Hematopoietic multipotent progenitor cell (in vitro differentiated cells): Measurements from ENCODE around the gene SMPX. TPM values are rescaled to one million over a fixed set of nuclear protein-coding genes. Genes with fewer than 3 reads are reported as not detected.
A peak's percentile ranks its signal among the peaks of the same experiment; 100 is the strongest.

Experiments
- DNase-seq, 3 donors: peaks; one replicate each; pipeline ENCODE4 v3.0.0-alpha.2; 2011 to 2015; ENCODE audit warnings: low read depth in 2 of 3, low spot score in 2 of 3
- total RNA-seq: library from RNA; depleted of rRNA; stranded (reverse); fragments of >200 nt; gene quantifications from one replicate; pipeline ENCODE4 v1.2.3, GENCODE V29; 2012

Gene SMPX
- total RNA-seq, 1 donor: not detected

- no peak for DNase-seq
Observed at GRCh38 chrX:21744721-21745120, 13.2 kb downstream of the SMPX start.

- no peak for DNase-seq
Observed at GRCh38 chrX:21744060-21744459, 13.9 kb downstream of the SMPX start.

GRCh38 chrX:21741869-21742701 lies 15.8 kb downstream of the SMPX start:
- DNase-seq: no peak

- no peak for DNase-seq
Observed at GRCh38 chrX:21741364-21741763, 16.6 kb downstream of the SMPX start.

- DNase-seq: no peak
Observed at GRCh38 chrX:21740329-21741274, 17.3 kb downstream of the SMPX start.

- DNase-seq: no peak
Observed at GRCh38 chrX:21738950-21739287, 19.0 kb downstream of the SMPX start.

- no peak for DNase-seq
Observed at GRCh38 chrX:21738210-21738949, 19.5 kb downstream of the SMPX start.

GRCh38 chrX:21735768-21736127 lies 22.2 kb downstream of the SMPX start:
- DNase-seq: no peak

- no peak for DNase-seq
Observed at GRCh38 chrX:21735038-21735767, 22.7 kb downstream of the SMPX start.

GRCh38 chrX:21734175-21734574 lies 23.7 kb downstream of the SMPX start:
- DNase-seq: no peak

- DNase-seq: no peak
Observed at GRCh38 chrX:21733705-21734104, 24.2 kb downstream of the SMPX start.

GRCh38 chrX:21730026-21730425 lies 27.9 kb downstream of the SMPX start:
- no peak for DNase-seq

- no peak for DNase-seq
Observed at GRCh38 chrX:21728276-21728968, 29.5 kb downstream of the SMPX start.

- no peak for DNase-seq
Observed at GRCh38 chrX:21725916-21726315, 32.0 kb downstream of the SMPX start.

- peak in 1 of 3 donors; percentile 36 for DNase-seq
Observed at GRCh38 chrX:21725496-21725895, 32.4 kb downstream of the SMPX start.

GRCh38 chrX:21723814-21724213 lies 34.1 kb downstream of the SMPX start:
- no peak for DNase-seq

- DNase-seq: peak in 1 of 3 donors; percentile 5
Observed at GRCh38 chrX:21723084-21723483, 34.8 kb downstream of the SMPX start.

GRCh38 chrX:21721195-21721594 lies 36.7 kb downstream of the SMPX start:
- DNase-seq: no peak

- DNase-seq: no peak
Observed at GRCh38 chrX:21718575-21718974, 39.3 kb downstream of the SMPX start.

- no peak for DNase-seq
Observed at GRCh38 chrX:21717802-21718201, 40.1 kb downstream of the SMPX start.
